Liver (tissue), 3 donors: ENCODE results near the gene SGIP1.

Experiments
- ATF3 ChIP-seq: IDR thresholded peaks from 2 replicates; pipeline ENCODE4 v1.6.1; 2016; ENCODE audit warnings: antibody characterized with exemption
- CTCF ChIP-seq: fragments of 150-350 bp; IDR thresholded peaks from 2 replicates; pipeline ENCODE4 v1.5.1; 2017; ENCODE audit warnings: improper control_type of control experiment, low read depth, low read length; ENCODE audit not compliant: missing input control
- EGR1 ChIP-seq, 2 donors: IDR thresholded peaks; 2 replicates each; pipeline ENCODE4 v1.6.1; 2016 to 2018; ENCODE audit warnings: antibody characterized with exemption in 2 of 2, low read depth in 2 of 2
- GABPA ChIP-seq, 2 donors: IDR thresholded peaks in 1 of 2; conservative IDR thresholded peaks in 1 of 2; 2 replicates each; pipeline ENCODE4 v1.6.1; 2016; ENCODE audit warnings: antibody characterized with exemption in 2 of 2, mild to moderate bottlenecking in 1 of 2, moderate library complexity in 1 of 2
- HNF4A ChIP-seq, 2 donors: conservative IDR thresholded peaks; 2 replicates each; pipeline ENCODE4 v1.6.1; 2016; ENCODE audit warnings: antibody characterized with exemption in 2 of 2, mild to moderate bottlenecking in 2 of 2
- HNF4G ChIP-seq: IDR thresholded peaks from 2 replicates; pipeline ENCODE4 v1.6.1; 2016; ENCODE audit warnings: antibody characterized with exemption
- JUND ChIP-seq, 2 donors: IDR thresholded peaks; 2 replicates each; pipeline ENCODE4 v1.6.1; 2016; ENCODE audit warnings: antibody characterized with exemption in 2 of 2
- NR2F2 ChIP-seq: IDR thresholded peaks from 2 replicates; pipeline ENCODE4 v1.6.1; 2016; ENCODE audit warnings: antibody characterized with exemption
- RAD21 ChIP-seq, 2 donors: IDR thresholded peaks; 2 replicates each; pipeline ENCODE4 v1.6.1; 2016; ENCODE audit warnings: antibody characterized with exemption in 2 of 2, mild to moderate bottlenecking in 2 of 2
- REST ChIP-seq: IDR thresholded peaks from 2 replicates; pipeline ENCODE4 v1.6.1; 2016; ENCODE audit warnings: antibody characterized with exemption, mild to moderate bottlenecking
- RXRA ChIP-seq, 2 donors: IDR thresholded peaks; 2 replicates each; pipeline ENCODE4 v1.6.1; 2017 to 2018; ENCODE audit warnings: antibody characterized with exemption in 2 of 2, mild to moderate bottlenecking in 1 of 2
- SP1 ChIP-seq: IDR thresholded peaks from 2 replicates; pipeline ENCODE4 v1.6.1; 2018; ENCODE audit warnings: antibody characterized with exemption, mild to moderate bottlenecking
- TAF1 ChIP-seq: conservative IDR thresholded peaks from 2 replicates; pipeline ENCODE4 v1.6.1; 2016; ENCODE audit warnings: antibody characterized with exemption, mild to moderate bottlenecking
- YY1 ChIP-seq: IDR thresholded peaks from 2 replicates; pipeline ENCODE4 v1.6.1; 2016; ENCODE audit warnings: antibody characterized with exemption, mild to moderate bottlenecking
- donor health status: healthy.
- donor health status: healthy.

- TF ChIP-seq YY1: no peak
- no peak for TF ChIP-seq CTCF
- no peak for TF ChIP-seq NR2F2
- no peak for TF ChIP-seq RAD21 (IDR thresholded peaks at IDR 0.05)
- no peak for TF ChIP-seq TAF1
- no peak for TF ChIP-seq EGR1 (IDR thresholded peaks at IDR 0.05; ENCODE audit: low read depth in 2 of 2)
- no peak for TF ChIP-seq JUND (IDR thresholded peaks at IDR 0.05)
- no peak for TF ChIP-seq HNF4G
- no peak for TF ChIP-seq ATF3
- no peak for TF ChIP-seq SP1
- TF ChIP-seq GABPA (IDR thresholded peaks at IDR 0.05 in 1 of 2, conservative IDR thresholded peaks at IDR 0.05 in 1 of 2): no peak
- no peak for TF ChIP-seq RXRA (IDR thresholded peaks at IDR 0.05)
- no peak for TF ChIP-seq REST
- no peak for TF ChIP-seq HNF4A (conservative IDR thresholded peaks at IDR 0.05)
Observed at GRCh38 chr1:66775646-66776045, 241.7 kb downstream of the SGIP1 start.
